GM12801 (cell line): ENCODE data around the gene CCDC178.

ENCODE experiments used
- CTCF ChIP-seq: IDR thresholded peaks from one replicate; pipeline ENCODE4 v1.5.1; 2011; ENCODE audit warnings: control low read depth; ENCODE audit not compliant: insufficient read length; ENCODE audit errors: extremely low read depth

The CCDC178 gene

DNA sequence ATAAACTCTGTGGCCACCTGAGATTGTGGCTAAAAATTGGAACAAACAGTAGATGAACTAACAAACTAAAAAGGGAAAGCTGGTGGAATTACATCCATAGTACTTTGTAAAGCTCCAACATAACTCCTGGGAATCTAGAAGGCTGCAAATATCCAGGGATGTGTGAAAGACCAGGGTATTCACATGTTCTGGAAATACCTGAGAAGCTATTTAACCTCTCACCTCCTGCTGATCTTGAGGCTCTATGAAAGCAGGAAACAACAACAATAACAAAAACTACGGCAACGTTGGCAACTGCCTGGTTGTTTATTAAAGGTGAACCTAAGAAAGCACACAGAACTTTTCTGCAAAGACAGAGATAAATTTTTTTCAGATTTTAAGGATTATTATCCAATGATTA, 171.3 kb downstream of the CCDC178 start:
- TF ChIP-seq CTCF = no peak

DNA sequence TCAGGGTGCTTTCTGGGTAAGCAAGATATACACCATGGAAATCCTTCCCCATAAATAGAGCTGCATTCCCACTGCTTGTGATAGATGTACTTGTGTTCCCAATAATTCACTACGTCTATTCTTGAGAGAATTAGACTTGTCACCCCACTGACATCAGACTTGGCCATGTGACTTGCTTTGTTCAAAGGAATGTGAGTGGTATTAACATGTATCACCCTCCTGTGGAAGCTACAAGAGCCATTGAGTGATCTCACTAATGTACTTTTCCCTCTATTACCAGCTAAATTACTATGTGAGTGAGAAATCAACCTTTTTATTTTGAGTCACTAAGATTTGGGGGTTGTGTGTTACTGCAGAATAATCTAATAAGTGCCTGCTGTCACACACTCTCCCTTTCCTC, 176.0 kb downstream of the CCDC178 start:
- no peak for TF ChIP-seq CTCF

GRCh38 chr18:33239298-33239697, 201.2 kb downstream of the CCDC178 start:
- TF ChIP-seq CTCF = no peak

DNA sequence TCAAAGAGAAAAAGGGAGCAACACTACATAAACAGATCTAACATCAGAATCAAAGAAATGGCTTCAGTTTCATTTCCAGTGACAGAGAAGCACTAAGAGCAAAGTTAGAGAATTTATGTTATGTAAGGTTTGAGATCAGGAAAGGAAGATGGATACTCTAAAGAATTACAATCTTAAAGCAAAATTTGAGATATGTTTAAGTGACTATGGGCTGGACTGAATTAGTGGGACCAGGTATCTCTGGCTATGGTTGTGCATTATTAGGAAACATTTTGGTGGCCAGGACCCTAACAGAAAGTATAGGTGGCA, 208.2 kb downstream of the CCDC178 start:
- TF ChIP-seq CTCF = no peak

DNA sequence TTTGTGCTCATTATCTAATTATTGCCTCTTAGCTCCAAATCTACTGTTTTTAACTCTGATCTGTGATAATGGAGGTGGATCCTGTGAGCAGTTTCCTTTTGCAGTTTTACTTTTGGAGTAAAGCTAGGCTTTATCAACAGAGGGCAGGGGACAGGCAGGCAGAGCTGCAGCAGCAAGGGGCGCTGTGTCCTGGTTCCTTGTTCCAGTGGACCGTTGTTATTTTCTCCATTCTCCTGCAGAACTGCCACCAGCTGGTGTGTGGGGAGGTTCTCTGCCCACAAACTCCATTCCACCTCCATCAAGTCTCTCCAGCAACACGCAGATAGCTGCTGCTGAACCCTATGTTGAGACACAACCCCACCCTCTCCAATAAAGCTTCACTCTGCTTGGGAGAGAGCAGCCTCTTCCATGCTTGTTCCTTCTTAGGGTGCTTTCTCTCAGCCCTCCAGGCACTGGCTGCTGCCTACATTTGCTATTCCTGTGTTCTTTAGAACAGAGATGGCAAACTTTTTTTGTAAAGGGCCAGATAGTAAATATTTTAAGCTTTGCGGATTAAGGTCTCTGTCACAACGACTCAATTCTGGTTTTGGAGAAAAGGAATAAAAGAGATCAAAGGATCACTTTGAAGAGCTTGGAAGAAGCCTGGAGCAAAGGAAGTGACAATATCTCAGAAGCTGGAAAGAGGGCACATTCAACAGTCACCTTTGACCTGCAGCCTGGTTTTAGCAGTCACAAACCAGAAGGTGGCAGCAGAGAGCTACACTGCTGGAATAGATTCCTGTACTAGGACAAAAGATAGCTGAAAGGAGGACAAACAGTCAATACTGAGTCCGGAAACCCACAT, 208.8 kb downstream of the CCDC178 start:
- peak; percentile 88 for TF ChIP-seq CTCF

DNA sequence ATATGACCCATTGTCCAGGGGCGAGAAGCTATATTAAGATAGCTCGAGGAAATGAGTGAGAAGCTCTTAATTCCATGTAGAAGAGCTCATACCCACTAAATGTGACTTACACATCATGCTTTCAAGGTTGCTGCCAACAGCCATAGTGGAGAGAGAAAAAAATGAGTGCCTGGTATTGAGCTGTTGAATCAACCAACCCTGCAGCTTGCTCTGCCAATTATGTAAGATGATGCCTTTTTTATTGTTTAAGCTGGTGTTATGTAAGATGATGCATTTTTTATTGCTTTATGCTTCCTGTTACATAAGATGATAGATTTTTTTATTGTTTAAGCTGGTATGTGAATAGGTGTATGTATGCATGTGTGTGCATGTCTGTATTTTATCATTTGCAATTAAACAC, 228.2 kb downstream of the CCDC178 start:
- TF ChIP-seq CTCF = no peak

DNA sequence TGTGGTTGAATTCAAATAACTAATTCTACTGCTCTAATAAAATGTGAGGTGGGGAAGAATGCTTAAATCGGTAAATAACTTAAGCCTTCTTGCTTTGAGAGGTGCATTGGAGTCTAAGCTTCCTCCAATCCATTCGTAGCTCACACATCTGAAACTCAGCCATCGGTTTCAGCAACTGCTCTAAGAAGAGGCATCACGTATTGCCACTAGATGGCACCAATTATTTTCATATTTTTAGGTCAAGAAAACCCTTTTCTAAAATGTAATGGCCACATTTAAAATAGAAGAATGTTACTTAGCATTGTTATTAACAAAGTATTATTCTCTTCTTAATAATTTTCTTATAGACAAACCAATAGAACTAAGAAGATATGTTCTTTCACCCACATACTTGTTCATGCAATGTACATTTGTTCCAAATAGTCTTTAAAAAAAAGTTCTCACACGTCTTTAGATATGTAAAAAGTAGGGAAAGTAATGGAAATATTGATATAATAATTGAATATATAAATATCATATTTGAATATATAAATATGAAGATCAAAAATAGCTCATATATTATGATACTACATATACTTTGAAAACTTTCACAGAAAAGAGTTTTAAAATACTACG, 229.8 kb downstream of the CCDC178 start:
- TF ChIP-seq CTCF = no peak
